ENCODE data around the gene KIAA0408.

KIAA0408 gene

DNA sequence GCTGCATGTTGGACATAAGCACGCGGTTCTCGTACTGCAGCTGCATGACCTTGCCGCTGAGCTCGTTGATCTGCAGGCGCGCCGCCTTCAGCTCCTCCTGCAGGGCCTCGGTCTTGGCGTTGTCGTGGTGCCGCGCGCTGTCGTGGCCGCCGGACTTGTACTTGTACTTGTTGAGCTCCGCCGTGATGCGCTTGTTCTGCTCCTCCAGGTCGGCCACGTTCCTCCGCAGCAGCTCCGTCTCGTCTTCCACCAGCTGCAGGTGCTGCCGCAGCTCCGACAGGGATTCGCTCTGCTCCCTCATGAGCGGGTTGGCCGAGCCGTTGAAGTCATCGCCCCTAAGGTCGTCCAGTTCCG is 16.6 kb upstream of the KIAA0408 start:
- TF ChIP-seq, protein P1, sequence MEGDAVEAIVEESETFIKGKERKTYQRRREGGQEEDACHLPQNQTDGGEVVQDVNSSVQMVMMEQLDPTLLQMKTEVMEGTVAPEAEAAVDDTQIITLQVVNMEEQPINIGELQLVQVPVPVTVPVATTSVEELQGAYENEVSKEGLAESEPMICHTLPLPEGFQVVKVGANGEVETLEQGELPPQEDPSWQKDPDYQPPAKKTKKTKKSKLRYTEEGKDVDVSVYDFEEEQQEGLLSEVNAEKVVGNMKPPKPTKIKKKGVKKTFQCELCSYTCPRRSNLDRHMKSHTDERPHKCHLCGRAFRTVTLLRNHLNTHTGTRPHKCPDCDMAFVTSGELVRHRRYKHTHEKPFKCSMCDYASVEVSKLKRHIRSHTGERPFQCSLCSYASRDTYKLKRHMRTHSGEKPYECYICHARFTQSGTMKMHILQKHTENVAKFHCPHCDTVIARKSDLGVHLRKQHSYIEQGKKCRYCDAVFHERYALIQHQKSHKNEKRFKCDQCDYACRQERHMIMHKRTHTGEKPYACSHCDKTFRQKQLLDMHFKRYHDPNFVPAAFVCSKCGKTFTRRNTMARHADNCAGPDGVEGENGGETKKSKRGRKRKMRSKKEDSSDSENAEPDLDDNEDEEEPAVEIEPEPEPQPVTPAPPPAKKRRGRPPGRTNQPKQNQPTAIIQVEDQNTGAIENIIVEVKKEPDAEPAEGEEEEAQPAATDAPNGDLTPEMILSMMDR (IDR thresholded peaks at IDR 0.05; ENCODE audit: extremely low read depth, missing control alignments), result no peak
- no peak for DNase-seq (ENCODE audit: low spot score)

DNA sequence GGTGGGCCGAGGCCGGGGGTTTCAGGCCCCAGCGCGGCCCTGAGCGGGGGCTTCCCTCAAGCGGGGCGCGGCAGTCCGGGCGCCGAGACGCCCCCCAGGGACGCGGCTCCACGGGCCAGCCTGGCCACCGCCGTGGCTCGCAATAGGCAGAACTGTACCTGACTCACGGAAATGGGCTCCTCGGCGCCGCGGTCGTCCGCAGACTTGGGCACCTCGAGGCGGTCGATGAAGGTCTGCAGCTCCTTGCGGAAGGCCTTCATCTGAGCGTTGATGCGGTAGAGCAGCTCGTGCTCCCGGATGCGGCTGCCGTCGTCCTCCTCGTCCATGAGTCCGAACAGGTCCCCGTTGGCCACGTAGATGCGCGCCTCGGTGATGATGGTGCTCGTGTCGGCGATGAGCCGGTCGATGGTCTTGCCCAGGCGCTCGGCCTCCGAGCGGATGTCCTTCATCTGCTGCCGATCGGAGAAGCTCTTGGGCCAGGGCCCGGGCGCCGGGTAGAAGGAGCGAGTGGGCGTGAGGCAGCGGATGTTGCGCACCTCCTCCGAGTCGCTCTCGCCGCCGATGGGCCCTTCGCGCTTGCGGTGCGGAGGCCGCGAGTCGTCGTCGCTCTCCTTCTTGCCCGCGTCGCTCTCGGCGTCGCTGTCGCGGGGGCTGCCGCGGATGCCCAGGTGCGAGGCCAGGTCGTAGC is 16.1 kb upstream of the KIAA0408 start:
- TF ChIP-seq, protein P1 (IDR thresholded peaks at IDR 0.05; ENCODE audit: extremely low read depth, missing control alignments), result no peak
- no peak for DNase-seq (ENCODE audit: low spot score)

DNA sequence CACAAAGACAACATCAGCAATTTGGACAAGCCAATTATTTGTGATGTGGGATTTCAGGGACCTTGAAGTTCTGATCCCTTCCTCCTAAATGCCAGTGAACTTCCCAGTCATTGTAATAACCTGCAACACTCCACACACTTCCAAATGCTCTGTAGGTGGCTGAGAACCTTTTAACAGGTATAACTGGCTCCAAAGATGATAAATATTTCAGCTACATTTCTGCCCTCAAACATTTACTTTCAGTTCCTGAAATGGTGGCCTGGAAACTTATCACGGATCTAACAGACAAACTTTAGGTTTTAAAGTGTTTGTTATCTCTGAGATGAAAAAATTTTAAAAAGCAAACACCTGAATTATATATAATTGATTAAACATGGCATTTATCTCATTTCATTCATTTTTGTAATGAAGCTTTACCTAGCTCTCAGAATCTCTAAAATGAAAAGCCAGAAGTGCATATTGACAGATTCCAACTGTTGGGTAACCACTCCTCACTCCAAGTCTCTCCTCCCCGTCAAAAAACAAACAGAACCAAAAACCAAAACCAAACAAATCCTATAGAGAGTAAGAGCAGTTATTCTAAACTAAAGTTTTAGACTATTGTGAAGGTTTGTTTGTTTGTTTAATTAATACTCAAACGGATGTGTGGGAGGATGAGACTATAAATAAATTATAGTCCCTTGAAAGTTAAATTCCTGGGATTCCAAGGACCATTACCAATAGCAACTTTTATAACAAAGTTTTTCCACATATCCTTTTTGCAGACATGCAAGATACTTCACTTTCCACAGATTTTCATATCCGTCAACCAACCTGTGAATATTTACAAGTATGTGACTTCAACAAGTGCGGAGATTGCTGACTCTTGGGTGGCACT is 12.4 kb upstream of the KIAA0408 start:
- no peak for DNase-seq (ENCODE audit: low spot score)
- TF ChIP-seq, protein P1 (IDR thresholded peaks at IDR 0.05; ENCODE audit: extremely low read depth, missing control alignments), result no peak

DNA sequence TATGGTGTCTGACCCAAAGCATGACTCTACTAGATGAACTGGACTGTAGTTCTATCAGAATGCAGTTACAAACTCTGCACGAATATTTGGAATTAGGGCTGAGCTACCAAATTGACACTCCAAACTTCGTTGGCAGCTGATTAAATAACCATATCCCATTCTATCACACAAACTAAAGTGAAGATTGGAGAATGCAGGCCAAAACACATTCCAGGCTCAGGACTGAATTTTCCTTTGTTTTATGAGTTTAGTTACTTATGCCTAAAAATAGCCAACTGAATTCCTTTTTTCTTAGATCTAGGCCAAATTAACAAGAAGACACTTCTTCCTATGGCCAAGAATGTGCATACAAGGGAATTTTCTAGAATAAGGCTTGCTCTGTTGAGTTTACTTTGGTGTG is 9.7 kb upstream of the KIAA0408 start:
- TF ChIP-seq, protein P1 (IDR thresholded peaks at IDR 0.05; ENCODE audit: extremely low read depth, missing control alignments), result no peak

DNA sequence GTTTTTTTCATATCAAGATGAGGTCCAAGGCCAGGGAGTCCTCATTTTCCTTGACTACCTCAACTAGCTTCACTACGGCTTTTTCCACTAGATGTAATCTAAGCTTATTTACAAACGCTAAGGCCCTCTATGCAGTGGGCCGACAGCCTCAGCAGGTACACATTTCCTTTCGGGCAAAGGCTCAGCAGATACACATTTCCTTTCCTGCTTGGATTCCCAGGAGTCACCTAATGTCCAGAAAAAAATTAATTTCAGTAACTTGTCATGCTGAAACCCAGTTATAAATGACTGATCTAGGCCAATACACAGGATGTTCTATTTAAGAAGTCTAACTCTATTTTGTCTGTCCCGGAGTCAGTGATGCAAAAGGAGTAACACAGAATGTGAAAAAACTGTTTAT is 7.2 kb upstream of the KIAA0408 start:
- TF ChIP-seq, protein P1 (IDR thresholded peaks at IDR 0.05; ENCODE audit: extremely low read depth, missing control alignments), result no peak
- no peak for DNase-seq (ENCODE audit: low spot score)

More for the DNA sequence above, 9.7 kb upstream of the KIAA0408 start:
- no peak for DNase-seq (ENCODE audit: low spot score)

DNA sequence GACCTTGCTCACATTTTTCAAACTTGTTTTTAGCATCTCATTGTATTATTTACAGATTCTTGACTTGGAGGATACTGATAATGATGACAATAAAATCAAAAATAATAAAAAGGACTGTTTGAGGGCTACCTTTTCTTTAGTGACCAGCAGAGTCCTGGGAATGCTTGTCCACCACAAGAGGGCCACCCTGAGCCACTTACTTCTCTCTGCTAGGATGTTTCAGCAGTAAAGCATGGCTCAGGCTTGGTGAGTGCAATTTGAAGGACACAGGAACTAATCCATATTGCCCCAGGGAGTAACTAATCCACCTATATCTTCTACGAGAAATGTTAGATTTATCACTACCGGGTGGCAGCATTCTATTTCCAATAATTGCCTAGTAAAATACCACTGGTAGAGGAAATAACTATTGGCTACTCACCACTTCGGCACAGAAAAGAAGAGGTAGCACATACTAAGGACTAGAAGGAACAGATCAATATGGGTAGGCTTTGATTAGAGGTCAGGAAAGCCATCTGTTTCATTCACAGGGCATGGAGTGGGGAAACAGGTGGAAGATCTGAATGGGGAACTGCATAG is 5.8 kb upstream of the KIAA0408 start:
- DNase-seq (ENCODE audit: low spot score), result peak; percentile 72
- TF ChIP-seq, protein P1 (IDR thresholded peaks at IDR 0.05; ENCODE audit: extremely low read depth, missing control alignments), result peak; percentile 61

All from GM20000 (cell line).